SHP77 treated with DMSO at 0.1 percent for 48 hours (cell line): Measurements from ENCODE around the gene COX7A1.
"Not testable (repeated sequence)": the region's sequence is repeated elsewhere in the genome, so short reads cannot be mapped to it uniquely, and the experiment has no call there.

Experiments used
- DNase-seq: peaks from one replicate; lab custom pipeline; 2025; lab: John Stamatoyannopoulos, UW

The COX7A1 gene

DNA sequence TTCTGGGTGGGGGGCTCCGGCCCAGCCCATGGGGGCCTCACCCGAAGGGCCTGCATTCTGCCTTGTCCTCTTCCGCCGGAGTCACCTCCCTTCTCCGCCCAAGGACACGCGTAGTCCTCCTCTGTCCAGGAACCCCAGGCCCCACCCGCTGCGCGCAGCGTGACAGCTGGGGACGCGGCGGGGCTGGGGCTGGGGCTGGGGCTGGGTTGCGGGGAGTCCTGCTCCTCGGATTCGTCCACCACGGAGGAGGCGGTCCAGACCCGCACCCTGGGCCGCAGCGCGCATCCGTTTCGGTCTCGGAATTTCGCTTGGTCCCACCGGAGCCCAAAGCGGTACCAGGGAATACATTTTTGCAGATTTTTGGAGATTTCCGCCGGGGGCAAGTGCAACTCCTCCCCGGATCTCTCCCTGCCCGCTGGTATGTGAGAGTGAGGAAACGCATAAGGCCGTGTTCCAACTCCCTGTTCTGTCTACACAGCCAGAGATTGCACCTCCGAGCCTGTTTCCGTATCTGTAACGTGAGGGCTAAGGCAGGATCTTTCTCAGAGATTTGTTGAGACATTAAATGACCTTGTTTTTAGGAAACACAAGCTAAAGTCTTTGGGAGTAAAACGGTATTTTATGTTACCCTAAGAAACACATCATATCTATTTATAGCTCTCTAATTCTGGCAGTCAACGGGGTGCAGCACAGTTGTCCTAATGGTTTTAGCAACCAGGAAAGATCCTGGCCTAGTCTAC, at the start of gene COX7A1:
Gene COX7A1 (minus strand): TSS at position 96 of the 740 bp plus-strand sequence. CDS start 40 bp downstream, at position 56.
- no peak for DNase-seq

DNA sequence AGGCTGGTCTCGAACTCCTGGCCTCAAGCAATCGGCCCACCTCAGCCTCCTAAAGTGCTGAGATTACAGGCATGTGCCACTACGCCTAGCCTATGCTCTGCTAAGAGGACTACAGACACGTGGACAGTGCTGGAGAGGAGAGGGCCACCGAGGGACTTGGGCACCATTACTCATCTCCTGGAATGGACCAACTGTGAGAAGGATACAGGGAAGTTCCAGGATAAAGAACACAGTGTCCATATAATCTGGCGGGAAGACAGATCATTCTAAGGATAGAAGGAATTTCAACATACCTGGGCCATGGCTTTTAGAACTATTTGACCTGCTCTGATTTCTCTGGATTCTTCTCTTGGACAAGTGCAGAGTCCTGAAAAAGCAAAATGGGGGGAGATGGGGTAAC, 49.4 kb upstream of the COX7A1 start:
- DNase-seq: no peak

DNA sequence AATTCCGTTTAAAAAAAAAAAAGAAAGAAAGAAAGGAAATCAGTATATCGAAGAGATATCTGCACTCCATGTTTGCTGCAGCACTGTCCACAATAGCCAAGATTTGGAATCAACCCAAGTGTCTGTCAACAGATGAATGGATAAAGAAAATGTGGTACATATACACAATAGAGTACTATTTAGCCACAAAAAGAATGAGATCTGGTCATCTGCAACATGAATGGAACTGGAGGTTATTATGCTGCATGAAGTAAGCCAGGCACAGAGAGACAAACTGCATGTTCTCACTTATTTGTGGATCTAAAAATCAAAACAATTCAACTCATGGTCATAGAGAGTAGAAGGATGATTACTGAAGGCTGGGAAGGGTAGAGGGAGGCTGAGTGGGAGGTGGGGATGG, 45.9 kb upstream of the COX7A1 start:
- no peak for DNase-seq

DNA sequence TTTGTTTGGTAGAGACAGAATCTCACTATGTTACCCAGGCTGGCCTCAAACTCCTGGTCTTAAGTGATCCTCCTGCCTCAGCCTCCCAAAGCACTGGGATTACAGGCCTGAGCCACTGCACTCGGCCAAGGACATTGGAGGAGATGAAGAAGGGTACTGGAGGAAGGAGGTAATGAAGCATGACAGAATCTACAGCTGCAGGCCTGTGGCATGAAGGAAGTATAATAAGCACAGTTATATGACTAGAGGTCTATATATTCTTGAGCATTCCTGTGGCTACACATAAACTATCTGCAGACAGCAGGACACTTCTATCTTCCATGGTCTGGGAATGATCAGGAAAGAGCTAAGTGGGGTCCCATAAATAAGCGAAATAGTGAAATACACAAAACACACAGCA, 44.0 kb upstream of the COX7A1 start:
- DNase-seq: no peak

DNA sequence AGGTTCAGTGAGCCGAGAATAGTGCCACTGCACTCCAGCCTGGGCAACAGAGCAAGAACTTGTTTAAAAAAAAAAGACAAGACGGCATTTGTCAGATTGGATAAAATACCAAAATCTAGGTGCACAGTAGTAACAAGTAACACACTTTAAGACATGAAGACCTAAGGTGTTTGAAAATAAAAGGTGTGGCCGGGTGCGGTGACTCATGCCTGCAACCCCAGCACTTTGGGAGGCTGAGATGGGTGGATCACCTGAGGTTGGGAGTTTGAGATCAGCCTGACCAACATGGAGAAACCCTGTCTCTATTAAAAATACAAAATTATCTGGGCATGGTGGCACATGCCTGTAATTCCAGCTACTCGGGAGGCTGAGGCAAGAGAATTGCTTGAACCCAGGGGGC, 34.5 kb upstream of the COX7A1 start:
- not testable (repeated sequence) for DNase-seq

DNA sequence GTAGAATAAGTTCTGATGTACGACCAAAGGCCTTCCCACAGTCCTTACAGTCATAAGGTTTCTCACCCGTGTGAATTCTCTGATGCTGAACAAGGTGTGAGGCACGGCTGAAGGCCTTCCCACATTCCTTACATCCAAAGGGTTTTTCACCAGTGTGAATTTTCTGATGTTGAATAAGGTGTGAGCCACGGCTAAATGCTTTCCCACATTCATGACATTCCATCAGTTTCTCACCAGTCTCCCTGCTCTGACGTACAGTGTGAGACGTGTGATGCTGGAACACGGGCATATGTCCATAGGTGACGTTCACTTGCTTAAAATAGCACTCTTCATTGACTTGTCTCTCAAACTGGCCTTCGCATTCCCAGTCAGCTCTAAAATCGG, 31.0 kb upstream of the COX7A1 start:
- DNase-seq: no peak

DNA sequence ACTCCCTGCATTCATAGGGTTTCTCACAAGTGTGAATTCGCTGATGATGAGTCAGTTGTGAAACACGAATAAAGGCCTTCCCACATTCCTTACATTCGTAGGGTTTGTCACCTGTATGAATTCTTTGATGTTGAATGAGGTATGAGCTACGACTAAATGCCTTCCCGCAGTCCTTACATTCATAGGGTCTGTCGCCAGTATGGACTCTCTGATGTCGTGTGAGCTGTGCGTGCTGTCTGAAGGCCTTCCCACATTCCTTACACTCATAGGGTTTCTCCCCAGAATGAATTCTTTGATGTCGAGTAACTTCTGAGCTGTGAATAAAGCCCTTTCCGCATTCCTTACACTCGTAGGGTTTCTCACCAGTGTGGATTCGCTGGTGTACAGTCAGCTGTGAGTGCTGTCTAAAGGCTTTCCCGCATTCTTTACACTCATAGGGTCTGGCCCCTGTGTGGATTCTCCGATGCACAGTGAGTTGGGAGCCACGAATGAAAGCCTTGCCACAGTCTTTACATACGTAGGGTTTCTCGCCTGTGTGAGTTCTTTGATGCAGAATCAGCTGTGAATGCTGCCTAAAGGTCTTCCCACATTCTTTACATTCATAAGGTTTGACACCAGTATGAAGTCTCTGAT, 30.5 kb upstream of the COX7A1 start:
- no peak for DNase-seq

DNA sequence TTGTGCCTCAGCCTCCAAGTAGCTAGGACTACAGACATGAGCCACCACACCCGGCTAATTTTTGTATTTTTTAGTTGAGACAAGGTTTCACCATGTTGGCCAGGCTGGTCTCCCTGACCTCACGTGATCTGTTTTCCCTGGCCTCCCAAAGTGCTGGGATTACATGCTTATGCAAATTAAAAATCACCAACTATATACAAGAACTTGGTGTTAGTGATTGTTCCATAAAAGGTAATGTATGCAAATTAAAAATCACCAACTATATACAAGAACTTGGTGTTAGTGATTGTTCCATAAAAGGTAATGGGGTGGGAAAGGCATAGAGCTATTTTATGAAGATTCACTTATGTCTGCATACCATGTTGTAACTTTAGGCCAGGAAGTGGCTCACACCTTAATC, 26.8 kb upstream of the COX7A1 start:
- DNase-seq: not testable (repeated sequence)

DNA sequence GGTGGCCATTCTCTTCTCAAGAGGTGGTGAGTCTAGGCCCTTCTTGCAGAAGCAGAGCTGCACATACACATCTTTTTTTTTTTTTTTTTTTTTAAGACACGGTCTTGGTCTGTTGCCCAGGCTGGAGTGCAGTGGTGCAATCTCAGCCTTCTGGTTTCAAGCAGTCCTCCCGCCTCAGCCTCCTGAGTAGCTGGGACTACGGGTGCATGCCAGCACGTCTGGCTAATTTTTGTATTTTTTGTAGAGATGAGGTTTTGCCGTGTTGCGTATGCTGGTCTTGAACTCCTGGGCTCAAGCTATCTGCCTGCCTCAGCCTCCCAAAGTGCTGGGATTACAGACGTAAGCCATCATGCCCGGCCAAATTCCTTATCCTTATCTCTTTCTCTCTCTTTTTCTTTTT, 21.6 kb upstream of the COX7A1 start:
- DNase-seq: not testable (repeated sequence)

DNA sequence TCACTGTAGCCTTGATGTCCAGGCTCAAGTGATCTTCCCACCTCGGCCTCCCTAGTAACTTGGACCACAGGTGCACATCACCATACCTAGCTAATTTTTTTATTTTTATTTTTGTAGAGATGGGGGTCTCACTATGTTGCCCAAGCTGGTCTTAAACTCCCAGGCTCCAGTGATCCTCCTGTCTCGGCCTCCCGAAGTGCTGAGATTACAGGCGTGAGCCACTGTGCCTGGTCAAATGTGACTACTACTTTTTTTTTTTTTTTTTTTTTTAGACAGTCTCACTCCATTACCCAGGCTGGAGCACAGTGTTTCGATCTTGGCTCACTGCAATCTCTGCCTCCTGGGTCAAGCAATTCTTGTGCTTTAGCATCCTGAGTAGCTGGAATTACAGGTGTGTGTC, 20.6 kb upstream of the COX7A1 start:
- DNase-seq: no peak

DNA sequence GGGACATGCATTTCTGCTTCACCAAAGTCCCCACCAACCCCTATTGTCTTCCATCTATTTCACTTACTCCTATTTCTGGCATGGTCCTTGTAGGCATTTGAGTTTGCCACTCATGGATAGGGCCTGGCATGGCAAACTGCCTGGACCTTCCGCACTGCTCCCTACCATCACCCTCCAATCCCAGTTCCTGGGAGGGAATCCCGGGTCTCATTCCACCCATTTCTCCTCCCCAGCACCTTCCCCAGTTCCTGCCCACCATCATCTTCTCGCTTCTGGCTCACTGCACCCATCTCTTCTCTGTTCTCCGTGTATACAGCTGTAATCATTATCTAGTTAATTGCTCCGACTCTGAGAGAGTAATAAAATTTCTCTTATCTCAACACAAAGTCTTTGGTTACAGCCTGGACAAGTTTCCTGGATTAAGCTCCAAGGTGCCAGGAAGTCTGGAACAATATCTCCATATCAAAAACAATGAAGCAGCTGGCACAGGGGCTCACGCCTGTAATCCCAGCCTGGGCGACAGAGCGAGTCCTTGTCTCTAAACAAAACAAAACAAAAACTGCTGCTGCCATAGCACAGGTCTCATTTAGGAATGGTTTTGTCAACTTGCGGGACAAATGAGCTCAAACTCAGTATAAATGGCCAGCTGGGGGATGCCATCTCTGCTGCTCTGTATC, 17.0 kb upstream of the COX7A1 start:
- DNase-seq: no peak

DNA sequence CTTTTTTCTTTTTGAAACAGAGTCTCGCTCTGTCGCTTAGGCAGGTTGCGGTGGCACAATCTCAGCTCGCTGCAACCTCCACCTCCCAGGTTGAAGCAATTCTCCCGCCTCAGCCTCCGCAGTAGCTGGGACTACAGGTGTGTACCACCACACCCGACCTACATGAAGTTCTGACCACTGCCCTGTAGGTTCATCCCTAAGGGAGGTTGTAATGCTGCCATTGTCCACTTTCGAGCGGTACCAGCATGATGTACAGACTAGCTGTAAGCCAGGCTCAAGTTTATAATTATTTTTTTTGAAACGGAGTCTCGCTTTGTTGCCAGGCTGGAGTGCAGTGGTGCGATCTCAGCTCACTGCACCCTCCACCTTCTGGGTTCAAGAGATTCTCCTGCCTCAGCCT, 11.6 kb upstream of the COX7A1 start:
- no peak for DNase-seq

DNA sequence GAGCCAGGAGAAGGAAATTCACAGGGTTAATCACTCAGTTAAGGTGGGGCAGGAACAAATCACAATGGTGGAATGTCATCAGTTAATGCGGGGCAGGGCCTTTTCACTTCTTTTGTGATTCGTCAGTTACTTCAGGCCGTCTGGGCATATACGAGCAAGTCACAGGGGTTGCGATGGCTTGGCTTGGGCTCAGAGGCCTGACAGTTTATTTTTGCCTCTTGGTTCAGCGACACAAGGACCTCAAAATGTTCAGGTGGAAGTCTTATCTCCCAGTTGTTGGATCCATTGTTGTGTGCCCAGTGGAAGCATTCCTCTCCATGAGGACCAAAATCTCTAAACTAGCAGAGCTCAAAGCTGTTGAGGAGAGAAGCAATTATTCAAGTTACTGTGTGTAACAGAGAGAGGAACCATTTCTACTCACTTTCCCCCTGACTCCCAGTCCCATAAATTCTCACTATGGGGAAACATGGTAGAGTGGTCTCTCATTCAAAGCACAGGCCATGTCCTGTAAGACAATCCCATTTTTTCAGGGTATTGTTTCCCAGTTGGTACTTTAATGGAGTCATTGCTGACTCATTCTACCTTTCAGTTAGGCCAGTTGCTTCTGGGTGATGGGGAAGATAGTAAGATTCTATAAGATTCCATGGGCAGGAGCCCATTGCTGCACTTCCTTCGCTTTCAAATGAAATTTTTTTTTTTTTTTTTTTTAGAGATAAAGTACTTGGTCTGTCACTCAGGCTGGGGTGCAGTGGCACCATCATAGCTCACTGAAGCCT, 8.8 kb upstream of the COX7A1 start:
- no peak for DNase-seq

DNA sequence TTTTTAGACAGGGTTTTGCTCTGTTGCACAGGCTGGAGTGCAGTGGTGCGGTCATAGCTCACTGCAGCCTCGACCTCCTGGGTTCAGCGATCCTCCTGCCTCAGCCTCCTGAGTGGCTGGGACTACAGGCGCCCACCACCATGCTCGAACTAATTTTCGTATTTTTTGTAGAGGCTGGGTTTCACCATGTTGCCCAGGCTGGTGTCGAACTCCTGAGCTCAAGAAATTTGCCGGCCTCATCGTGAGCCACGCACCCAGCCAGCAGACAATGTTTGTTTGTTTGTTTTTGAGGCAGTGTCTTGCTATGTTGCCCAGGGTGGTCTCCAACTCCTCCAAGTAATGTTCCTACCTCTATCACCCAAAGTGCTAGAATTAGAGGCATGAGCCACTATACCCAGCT, 879 bp upstream of the COX7A1 start:
- DNase-seq: no peak

DNA sequence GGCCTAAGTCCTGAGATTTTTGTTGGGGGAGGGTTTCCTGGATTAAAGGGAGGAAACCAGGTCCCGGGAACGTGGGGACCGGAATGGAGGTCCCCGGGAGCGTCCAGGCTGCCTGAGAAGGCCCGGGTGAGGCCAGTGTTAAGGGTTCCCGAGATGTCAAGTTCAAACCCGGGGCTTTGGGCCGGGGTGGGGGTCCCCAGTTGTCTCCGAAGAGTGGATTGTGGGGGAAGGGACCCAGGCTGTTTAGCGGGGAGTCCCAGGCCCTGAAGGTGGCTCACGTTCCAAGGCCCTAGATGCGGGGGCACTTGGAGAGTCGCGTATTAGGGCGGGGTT, 262 bp downstream of the COX7A1 start:
- no peak for DNase-seq

DNA sequence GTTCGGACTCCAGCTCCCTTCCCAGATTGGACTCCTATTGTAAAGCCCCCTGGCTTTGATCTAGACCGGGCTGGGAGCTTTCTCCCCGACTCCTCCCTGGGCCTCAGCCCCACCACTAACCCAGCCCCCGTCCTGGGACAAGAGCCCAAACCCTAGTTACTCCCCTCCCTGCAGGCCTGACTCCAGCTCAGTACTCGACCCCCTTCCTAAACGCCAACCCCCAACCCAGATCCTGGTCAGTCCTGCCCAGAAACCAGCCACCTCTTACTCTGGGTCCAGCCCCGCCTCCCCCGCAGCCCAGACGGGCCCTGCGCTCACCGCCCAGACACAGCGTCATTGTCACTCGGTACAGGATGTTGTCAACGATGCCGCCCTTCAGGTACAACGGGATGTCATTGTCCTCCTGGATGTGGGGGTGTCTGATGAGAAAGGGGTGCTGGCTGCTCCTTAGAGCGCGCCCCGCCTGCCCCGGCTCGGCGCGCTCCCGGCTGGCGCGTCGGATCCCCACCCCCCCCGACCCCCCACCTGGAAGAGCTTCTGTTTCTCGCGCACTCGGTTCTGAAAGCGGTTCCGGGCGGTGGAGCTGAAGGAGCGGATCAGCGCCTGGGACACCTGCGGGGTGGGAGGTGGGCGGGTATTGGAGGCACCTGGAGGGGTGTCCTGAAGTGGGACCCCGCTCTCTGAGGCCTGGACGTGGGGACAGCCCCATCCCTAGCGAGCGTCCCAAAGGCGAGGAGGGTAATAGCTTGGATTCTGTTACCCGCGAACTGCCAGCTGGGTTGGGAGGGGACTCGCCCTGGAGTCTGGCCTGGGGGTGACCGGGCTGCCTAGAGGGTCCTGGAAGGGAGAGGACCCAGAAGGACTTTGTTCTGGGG, 866 bp downstream of the COX7A1 start:
- no peak for DNase-seq

DNA sequence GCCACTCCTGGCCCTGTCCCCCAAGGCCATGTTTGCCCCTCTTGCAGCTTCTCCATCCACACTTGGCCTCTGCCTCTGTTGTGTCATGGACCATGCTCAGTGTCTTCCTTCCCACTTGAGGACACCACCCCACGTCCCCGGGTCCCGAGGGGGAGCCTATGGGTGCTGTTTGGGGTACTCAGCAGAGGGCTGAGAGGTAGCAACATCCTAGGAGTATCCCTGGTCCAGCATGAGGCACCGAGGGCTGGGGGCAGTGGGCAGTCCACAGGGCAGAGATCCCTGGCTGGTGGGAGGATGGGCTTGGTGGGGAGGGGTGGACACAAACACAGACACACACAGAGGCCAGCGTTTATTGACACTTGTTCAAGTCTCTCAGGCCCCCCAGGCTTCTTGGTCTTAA, 1.7 kb downstream of the COX7A1 start:
- no peak for DNase-seq

DNA sequence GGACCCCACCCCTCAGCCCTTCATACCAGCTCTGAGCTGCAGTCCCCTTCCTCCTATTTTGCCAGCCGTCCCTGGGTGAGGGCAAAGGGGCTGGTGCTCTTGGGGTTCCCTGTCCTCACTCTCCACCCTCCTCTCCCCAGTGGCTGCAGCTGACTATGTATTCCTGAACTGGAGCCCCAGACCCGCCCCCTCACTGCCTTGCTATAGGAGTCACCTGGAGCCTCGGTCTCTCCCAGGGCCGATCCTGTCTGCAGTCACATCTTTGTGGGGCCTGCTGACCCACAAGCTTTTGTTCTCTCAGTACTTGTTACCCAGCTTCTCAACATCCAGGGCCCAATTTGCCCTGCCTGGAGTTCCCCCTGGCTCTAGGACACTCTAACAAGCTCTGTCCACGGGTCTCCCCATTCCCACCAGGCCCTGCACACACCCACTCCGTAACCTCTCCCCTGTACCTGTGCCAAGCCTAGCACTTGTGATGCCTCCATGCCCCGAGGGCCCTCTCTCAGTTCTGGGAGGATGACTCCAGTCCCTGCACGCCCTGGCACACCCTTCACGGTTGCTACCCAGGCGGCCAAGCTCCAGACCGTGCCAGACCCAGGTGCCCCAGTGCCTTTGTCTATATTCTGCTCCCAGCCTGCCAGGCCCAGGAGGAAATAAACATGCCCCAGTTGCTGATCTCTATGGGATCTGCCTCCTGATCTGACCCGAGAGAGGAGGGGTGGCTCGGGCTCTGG, 2.4 kb downstream of the COX7A1 start:
- no peak for DNase-seq

DNA sequence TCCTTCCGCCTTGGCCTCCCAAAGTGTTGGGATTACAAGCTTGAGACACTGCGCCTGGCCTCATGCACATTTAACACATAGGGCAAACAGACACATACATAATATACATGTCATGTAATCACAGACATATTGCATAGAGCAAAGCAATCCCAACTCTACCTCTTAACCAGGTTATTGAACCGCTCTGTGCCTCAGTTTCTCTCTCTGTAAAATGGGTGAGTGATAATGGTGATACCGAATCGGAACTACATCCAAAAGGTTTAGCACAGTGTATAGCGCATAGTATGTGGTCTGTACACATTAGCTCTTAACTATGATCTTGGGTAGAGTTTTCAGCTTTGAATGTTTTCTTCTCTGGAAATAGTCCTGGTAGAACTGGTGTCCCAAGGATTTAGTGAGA, 7.6 kb downstream of the COX7A1 start:
- DNase-seq: no peak

DNA sequence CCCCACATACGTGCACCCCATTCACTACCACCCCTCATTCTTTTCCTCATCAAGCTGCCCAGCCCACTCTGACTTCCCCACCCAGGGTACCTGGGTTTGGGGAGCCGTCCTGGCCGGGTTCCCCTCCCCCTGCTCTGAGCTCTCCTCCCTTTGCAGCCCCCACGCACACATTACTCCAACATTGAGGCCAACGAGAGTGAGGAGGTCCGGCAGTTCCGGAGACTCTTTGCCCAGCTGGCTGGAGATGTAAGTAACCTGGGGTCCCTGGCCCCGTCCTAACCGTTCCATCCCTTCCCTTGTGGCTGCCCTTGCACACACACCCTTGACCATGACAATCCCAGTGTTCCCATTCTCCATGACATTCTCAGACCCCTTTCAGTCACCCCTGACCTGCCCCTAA, 9.8 kb downstream of the COX7A1 start:
- no peak for DNase-seq

DNA sequence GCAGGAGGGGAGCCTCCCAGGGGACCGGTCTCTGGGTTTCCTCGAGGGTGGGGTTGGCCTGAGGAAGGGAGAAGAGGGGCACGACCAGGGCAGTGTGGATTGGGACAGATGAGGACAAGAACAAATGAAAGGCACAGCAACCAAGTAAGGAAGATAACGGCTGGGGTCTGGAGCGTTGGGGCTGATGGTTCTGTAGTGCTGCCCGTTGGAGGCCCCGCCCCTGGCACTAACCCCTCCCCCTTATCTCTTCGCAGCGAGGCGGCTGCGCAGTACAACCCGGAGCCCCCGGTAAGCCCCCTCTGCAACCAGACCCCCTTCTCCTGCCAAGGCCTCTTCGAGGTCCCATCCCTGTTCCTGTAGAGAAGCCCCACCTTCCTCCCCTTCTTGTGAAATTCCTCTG, 10.2 kb downstream of the COX7A1 start:
- no peak for DNase-seq
